ENCODE measurements around the gene SAP30L. TPM values are rescaled to one million over a fixed set of nuclear protein-coding genes. Genes with fewer than 3 reads are reported as not detected.

Gene SAP30L
- total and polyA plus RNA-seq, 2 of the 13 experiments (the other 11 are each of a cell fraction or from before 2014, with no cell fraction given), result 27.9 to 37.2 TPM

- TF ChIP-seq SP1 (IDR thresholded peaks at IDR 0.05), result no peak
- TF ChIP-seq SP1 (CRISPR knock-in tag; IDR thresholded peaks at IDR 0.05), result peak; percentile 98
- TF ChIP-seq, protein P1, sequence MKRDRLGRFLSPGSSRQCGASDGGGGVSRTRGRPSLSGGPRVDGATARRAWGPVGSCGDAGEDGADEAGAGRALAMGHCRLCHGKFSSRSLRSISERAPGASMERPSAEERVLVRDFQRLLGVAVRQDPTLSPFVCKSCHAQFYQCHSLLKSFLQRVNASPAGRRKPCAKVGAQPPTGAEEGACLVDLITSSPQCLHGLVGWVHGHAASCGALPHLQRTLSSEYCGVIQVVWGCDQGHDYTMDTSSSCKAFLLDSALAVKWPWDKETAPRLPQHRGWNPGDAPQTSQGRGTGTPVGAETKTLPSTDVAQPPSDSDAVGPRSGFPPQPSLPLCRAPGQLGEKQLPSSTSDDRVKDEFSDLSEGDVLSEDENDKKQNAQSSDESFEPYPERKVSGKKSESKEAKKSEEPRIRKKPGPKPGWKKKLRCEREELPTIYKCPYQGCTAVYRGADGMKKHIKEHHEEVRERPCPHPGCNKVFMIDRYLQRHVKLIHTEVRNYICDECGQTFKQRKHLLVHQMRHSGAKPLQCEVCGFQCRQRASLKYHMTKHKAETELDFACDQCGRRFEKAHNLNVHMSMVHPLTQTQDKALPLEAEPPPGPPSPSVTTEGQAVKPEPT (CRISPR knock-in tag; IDR thresholded peaks at IDR 0.05; ENCODE audit: low read depth), result no peak
- TF ChIP-seq, protein P2, sequence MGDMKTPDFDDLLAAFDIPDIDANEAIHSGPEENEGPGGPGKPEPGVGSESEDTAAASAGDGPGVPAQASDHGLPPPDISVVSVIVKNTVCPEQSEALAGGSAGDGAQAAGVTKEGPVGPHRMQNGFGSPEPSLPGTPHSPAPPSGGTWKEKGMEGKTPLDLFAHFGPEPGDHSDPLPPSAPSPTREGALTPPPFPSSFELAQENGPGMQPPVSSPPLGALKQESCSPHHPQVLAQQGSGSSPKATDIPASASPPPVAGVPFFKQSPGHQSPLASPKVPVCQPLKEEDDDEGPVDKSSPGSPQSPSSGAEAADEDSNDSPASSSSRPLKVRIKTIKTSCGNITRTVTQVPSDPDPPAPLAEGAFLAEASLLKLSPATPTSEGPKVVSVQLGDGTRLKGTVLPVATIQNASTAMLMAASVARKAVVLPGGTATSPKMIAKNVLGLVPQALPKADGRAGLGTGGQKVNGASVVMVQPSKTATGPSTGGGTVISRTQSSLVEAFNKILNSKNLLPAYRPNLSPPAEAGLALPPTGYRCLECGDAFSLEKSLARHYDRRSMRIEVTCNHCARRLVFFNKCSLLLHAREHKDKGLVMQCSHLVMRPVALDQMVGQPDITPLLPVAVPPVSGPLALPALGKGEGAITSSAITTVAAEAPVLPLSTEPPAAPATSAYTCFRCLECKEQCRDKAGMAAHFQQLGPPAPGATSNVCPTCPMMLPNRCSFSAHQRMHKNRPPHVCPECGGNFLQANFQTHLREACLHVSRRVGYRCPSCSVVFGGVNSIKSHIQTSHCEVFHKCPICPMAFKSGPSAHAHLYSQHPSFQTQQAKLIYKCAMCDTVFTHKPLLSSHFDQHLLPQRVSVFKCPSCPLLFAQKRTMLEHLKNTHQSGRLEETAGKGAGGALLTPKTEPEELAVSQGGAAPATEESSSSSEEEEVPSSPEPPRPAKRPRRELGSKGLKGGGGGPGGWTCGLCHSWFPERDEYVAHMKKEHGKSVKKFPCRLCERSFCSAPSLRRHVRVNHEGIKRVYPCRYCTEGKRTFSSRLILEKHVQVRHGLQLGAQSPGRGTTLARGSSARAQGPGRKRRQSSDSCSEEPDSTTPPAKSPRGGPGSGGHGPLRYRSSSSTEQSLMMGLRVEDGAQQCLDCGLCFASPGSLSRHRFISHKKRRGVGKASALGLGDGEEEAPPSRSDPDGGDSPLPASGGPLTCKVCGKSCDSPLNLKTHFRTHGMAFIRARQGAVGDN (CRISPR knock-in tag; IDR thresholded peaks at IDR 0.05), result peak; percentile 29; the same call in 1 of the 2 replicates
- no peak for TF ChIP-seq EP300 (IDR thresholded peaks at IDR 0.05; ENCODE audit: low read depth in 2 of 2, low read length in 2 of 2)
- TF ChIP-seq EP300 (CRISPR knock-in tag; IDR thresholded peaks at IDR 0.05; ENCODE audit: borderline replicate concordance), result no peak
- TF ChIP-seq ZNF432 (CRISPR knock-in tag; IDR thresholded peaks at IDR 0.05; ENCODE audit: borderline replicate concordance), result no peak
- TF ChIP-seq, protein P3, sequence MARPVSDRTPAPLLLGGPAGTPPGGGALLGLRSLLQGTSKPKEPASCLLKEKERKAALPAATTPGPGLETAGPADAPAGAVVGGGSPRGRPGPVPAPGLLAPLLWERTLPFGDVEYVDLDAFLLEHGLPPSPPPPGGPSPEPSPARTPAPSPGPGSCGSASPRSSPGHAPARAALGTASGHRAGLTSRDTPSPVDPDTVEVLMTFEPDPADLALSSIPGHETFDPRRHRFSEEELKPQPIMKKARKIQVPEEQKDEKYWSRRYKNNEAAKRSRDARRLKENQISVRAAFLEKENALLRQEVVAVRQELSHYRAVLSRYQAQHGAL (CRISPR knock-in tag; IDR thresholded peaks at IDR 0.05; ENCODE audit: not compliant biosample characterization), result no peak
- no peak for TF ChIP-seq ADNP (CRISPR knock-in tag; IDR thresholded peaks at IDR 0.05)
- no peak for TF ChIP-seq MAF1 (CRISPR knock-in tag; IDR thresholded peaks at IDR 0.05; ENCODE audit: borderline replicate concordance)
- TF ChIP-seq MAFG (CRISPR knock-in tag; IDR thresholded peaks at IDR 0.05), result no peak
- TF ChIP-seq TRIM24 (CRISPR knock-in tag; IDR thresholded peaks at IDR 0.05), result no peak
- TF ChIP-seq ZNF710 (CRISPR knock-in tag; IDR thresholded peaks at IDR 0.05; ENCODE audit: borderline replicate concordance), result no peak
Observed at GRCh38 chr5:154445422-154446194, at the start of gene SAP30L (continued).
